HL-60 (cell line): ENCODE results near the gene MAPRE2.

Experiments used
- CTCF ChIP-seq: IDR thresholded peaks from one replicate; pipeline ENCODE4 v1.5.1; 2011; ENCODE audit warnings: low read length, control low read depth, inconsistent platforms; ENCODE audit not compliant: insufficient read depth
- GABPA ChIP-seq: IDR thresholded peaks from 2 replicates; pipeline ENCODE4 v1.6.1; 2012; ENCODE audit warnings: low read depth
- POLR2AphosphoS5 ChIP-seq: IDR thresholded peaks from 2 replicates; pipeline ENCODE4 v1.6.1; 2012; ENCODE audit warnings: low read depth
- REST ChIP-seq: IDR thresholded peaks from 2 replicates; pipeline ENCODE4 v1.6.1; 2012; ENCODE audit warnings: low read depth; ENCODE audit not compliant: insufficient replicate concordance

GRCh38 chr18:35072616-35073015 is 31.4 kb downstream of the MAPRE2 start:
- no peak for TF ChIP-seq CTCF
- TF ChIP-seq REST = no peak
- no peak for TF ChIP-seq GABPA
- no peak for TF ChIP-seq POLR2AphosphoS5
